ENCODE measurements around the gene TPCN1. TPM values are rescaled to one million over a fixed set of nuclear protein-coding genes. Genes with fewer than 3 reads are reported as not detected.

Gene TPCN1
- total and polyA plus RNA-seq, 2 of the 13 experiments (the other 11 are each of a cell fraction or from before 2014, with no cell fraction given), result 8.0 to 26.8 TPM

DNA sequence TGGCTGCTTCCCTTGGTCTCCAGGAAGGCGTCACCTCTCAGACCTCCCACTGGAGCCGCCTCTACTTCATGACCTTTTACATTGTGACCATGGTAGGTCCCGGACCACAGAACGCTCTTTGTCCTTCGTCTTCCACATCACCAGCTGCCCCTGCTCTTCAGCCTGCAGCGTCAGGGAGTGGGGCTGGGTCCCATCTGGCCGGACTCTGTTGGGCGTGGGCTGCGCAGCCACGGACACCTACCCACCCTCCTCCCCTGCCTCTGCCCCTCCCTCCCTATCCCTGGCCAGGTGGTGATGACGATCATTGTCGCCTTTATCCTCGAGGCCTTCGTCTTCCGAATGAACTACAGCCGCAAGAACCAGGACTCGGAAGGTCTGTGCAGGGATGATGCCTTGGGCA lies 70.3 kb downstream of the TPCN1 start:
- Histone ChIP-seq H3K36me3 (replicated peaks in 1 of 2; ENCODE audit: control insufficient read depth in 1 of 2, insufficient read depth in 2 of 2, low read length in 2 of 2) (peaks cover 11 to 14% of the 10 kb centered on the region in 2 experiments; a peak in 4 of 5 replicates), H3K9me3 (ENCODE audit: low read length) (no peaks in the 10 kb centered on the region), H2AFZ (ENCODE audit: low read length) (no peak overlapping the region), H3K4me1 (ENCODE audit: insufficient read depth, low read length) (no peaks in the 10 kb centered on the region; the same call in 1 of the 2 replicates), H3K27me3 (ENCODE audit: control insufficient read depth in 1 of 2, insufficient read depth in 2 of 2, low read length in 2 of 2) (no peaks in the 10 kb centered on the region), H3K9ac (ENCODE audit: insufficient read depth, low read depth, low read length) (no peak overlapping the region), H3K4me3 (replicated peaks in 1 of 3; ENCODE audit: insufficient read depth in 1 of 3, low read depth in 2 of 3, low read length in 3 of 3) (no peak overlapping the region), H3K79me2 (ENCODE audit: insufficient read depth, low read length) (no peaks in the 10 kb centered on the region), H3K27ac (ENCODE audit: extremely low read length, insufficient read depth, low read length) (no peak overlapping the region), H3K4me2 (ENCODE audit: low read depth, low read length) (no peak overlapping the region), H4K20me1 (ENCODE audit: insufficient read depth, low read length) (no peaks in the 10 kb centered on the region)
- BruUV-seq (replicated peaks), result no TSS peak
- ATAC-seq (no peak), FAIRE-seq (no peak), DNase-seq (ENCODE audit: low spot score) (no peak)
- WGBS (ENCODE audit: low lambda C conversion rate), result 95% methylated on average over 17 of the region's 17 CpGs
- intact Hi-C loops (cut with micrococcal nuclease; ENCODE audit: unreplicated experiment), result no loop called here
- no peak for TF ChIP-seq NR1H2 (CRISPR knock-in tag; IDR thresholded peaks at IDR 0.05; ENCODE audit: borderline replicate concordance, low read depth)
- TF ChIP-seq, protein P1, sequence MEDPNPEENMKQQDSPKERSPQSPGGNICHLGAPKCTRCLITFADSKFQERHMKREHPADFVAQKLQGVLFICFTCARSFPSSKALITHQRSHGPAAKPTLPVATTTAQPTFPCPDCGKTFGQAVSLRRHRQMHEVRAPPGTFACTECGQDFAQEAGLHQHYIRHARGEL (CRISPR knock-in tag; IDR thresholded peaks at IDR 0.05), result no peak
- TF ChIP-seq ZNF335 (CRISPR knock-in tag; IDR thresholded peaks at IDR 0.05), result no peak
- TF ChIP-seq RAD21 (CRISPR knock-in tag; IDR thresholded peaks at IDR 0.05), result no peak
- no peak for TF ChIP-seq CBFB (CRISPR knock-in tag; IDR thresholded peaks at IDR 0.05)
- no peak for TF ChIP-seq ZNF567 (CRISPR knock-in tag; IDR thresholded peaks at IDR 0.05; ENCODE audit: borderline replicate concordance)
- no peak for TF ChIP-seq ZNF572 (CRISPR knock-in tag; IDR thresholded peaks at IDR 0.05)
- TF ChIP-seq FOSL1 (CRISPR knock-in tag; IDR thresholded peaks at IDR 0.05; ENCODE audit: borderline replicate concordance), result no peak
- TF ChIP-seq ZNF616 (CRISPR knock-in tag; IDR thresholded peaks at IDR 0.05; ENCODE audit: low read depth), result no peak
- TF ChIP-seq HOXA9 (CRISPR knock-in tag; IDR thresholded peaks at IDR 0.05; ENCODE audit: borderline replicate concordance), result no peak
- TF ChIP-seq CEBPB (IDR thresholded peaks at IDR 0.05; ENCODE audit: borderline replicate concordance, low read depth, low read length), result no peak
- TF ChIP-seq MTA1 (CRISPR knock-in tag; IDR thresholded peaks at IDR 0.05; ENCODE audit: borderline replicate concordance), result no peak
- POLR2A ChIA-PET, result no interaction called here
- CTCF ChIA-PET (ENCODE audit: low intra/inter-chr PET ratio, low total read pairs), result no interaction called here
- in situ Hi-C loops (cut with HindIII; ENCODE audit: extremely low pct_ligation_motif_present, low pct_unique_long_range_greater_than_20kb), result no loop called here
